Endometrial microvascular endothelial cells (primary cell): ENCODE results near the gene DEFB110. TPM values are rescaled to one million over a fixed set of nuclear protein-coding genes. Genes with fewer than 3 reads are reported as not detected.

Experiments used
- total RNA-seq: library from RNA; depleted of rRNA; stranded (reverse); fragments of >200 nt; gene quantifications from one replicate; pipeline ENCODE4 v1.2.3, GENCODE V29; 2015; ENCODE audit errors: inconsistent ontology term

Gene DEFB110
- total RNA-seq, 1 donor from 2014 or later: not detected

Other genes starting within 250 kb of the DEFB110 start
- not detected for gene PGK2, start 234.7 kb downstream of the DEFB110 start, total RNA-seq
- not detected for gene CRISP1, start 155.5 kb downstream of the DEFB110 start, total RNA-seq
- not detected for gene DEFB114, start 57.8 kb downstream of the DEFB110 start, total RNA-seq
- gene DEFB113, start 52.4 kb downstream of the DEFB110 start, total RNA-seq: not detected
- not detected for gene DEFB112, start 27.9 kb upstream of the DEFB110 start, total RNA-seq